HepG2 (cell line): ENCODE results near the gene POU2F2. TPM values are rescaled to one million over a fixed set of nuclear protein-coding genes. Genes with fewer than 3 reads are reported as not detected.

Experiments
- ATAC-seq: fragments of 200-7000 bp; cut with Tn5 transposase; 3 replicates; pipeline ENCODE4 v1.9.1; 2020; ENCODE audit warnings: mild to moderate bottlenecking, moderate library complexity
- BruUV-seq: library from RNA; stranded (reverse); fragments of 400-500 nt; replicated peaks from 2 replicates; lab custom pipeline; 2021; lab: Mats Ljungman, UMichigan
- CTCF ChIA-PET: fragments of 300-600 bp; formaldehyde crosslinking; extraction: SDS; loops from one replicate; lab custom pipeline; 2021; ENCODE audit warnings: low total read pairs, inconsistent platforms, low intra/inter-chr PET ratio; lab: Yijun Ruan, JAX
- POLR2A ChIA-PET: fragments of 350-600 bp; sonication (Branson Sonifier 250); formaldehyde crosslinking; loops from one replicate; lab custom pipeline; 2020; ENCODE audit warnings: antibody characterized with exemption, inconsistent platforms; lab: Yijun Ruan, JAX
- DNase-seq: peaks from one replicate; pipeline ENCODE4 v3.0.0-alpha.2; 2015; ENCODE audit warnings: low spot score
- FAIRE-seq: peaks from 3 replicates; lab custom pipeline; 2011; peaks lifted over from hg19 to GRCh38; lab: Jason Lieb, UNC
- H2AFZ ChIP-seq: one replicate; pipeline ENCODE4 v1.6.1; 2011; ENCODE audit warnings: low read length, inconsistent platforms
- H3K27ac ChIP-seq: fragments of 300-600 bp; 3 replicates; pipeline ENCODE4 v1.8.0; 2011; ENCODE audit warnings: mixed run types, mild to moderate bottlenecking, mixed read lengths, low read length, inconsistent platforms; ENCODE audit not compliant: insufficient read depth; ENCODE audit errors: extremely low read length
- H3K27me3 ChIP-seq, 2 experiments: fragments of 200-600 bp in 1 of 2; 2 replicates in 1 of 2; 3 replicates in 1 of 2; pipeline versions ENCODE4 v1.6.0 to v1.8.0; 2011; ENCODE audit warnings: low read length in 2 of 2, mild to moderate bottlenecking in 2 of 2, moderate library complexity in 2 of 2, inconsistent platforms in 1 of 2; ENCODE audit not compliant: insufficient read depth in 2 of 2, control insufficient read depth in 1 of 2
- H3K36me3 ChIP-seq, 2 experiments: fragments of 200-600 bp in 1 of 2; replicated peaks in 1 of 2; 2 replicates in 1 of 2; 3 replicates in 1 of 2; pipeline versions ENCODE4 v1.5.1 to v1.8.0; 2011; ENCODE audit warnings: low read length in 2 of 2, inconsistent platforms in 1 of 2; ENCODE audit not compliant: insufficient read depth in 2 of 2, control insufficient read depth in 1 of 2
- H3K4me1 ChIP-seq: 2 replicates; pipeline ENCODE4 v1.5.1; 2012; ENCODE audit warnings: low read length, inconsistent platforms; ENCODE audit not compliant: insufficient read depth
- H3K4me2 ChIP-seq: 2 replicates; pipeline ENCODE4 v1.6.0; 2011; ENCODE audit warnings: low read depth, low read length, inconsistent platforms
- H3K4me3 ChIP-seq, 3 experiments: fragments of 200-600 bp in 1 of 3; sonication (generic), shearing (Covaris generic) in 1 of 3; replicated peaks in 1 of 3; 2 replicates each; pipeline ENCODE4 v1.5.1; 2011 to 2016; ENCODE audit warnings: low read length in 3 of 3, inconsistent platforms in 2 of 3, low read depth in 2 of 3, mild to moderate bottlenecking in 2 of 3, control low read depth in 1 of 3, mixed read lengths in 1 of 3; ENCODE audit not compliant: insufficient read depth in 1 of 3
- H3K79me2 ChIP-seq: one replicate; pipeline ENCODE4 v1.6.1; 2011; ENCODE audit warnings: low read length, inconsistent platforms; ENCODE audit not compliant: insufficient read depth
- H3K9ac ChIP-seq: 2 replicates; pipeline ENCODE4 v1.6.0; 2011; ENCODE audit warnings: mild to moderate bottlenecking, low read depth, low read length, inconsistent platforms; ENCODE audit not compliant: insufficient read depth
- H3K9me3 ChIP-seq: 2 replicates; pipeline ENCODE4 v1.5.1; 2012; ENCODE audit warnings: mild to moderate bottlenecking, low read length
- H4K20me1 ChIP-seq: 2 replicates; pipeline ENCODE4 v1.6.0; 2011; ENCODE audit warnings: inconsistent platforms, mild to moderate bottlenecking, low read length, moderate library complexity; ENCODE audit not compliant: insufficient read depth
- DPF2 ChIP-seq: sonication (generic); formaldehyde crosslinking; IDR thresholded peaks from 2 replicates; pipeline ENCODE4 v1.4.0; 2020; ENCODE audit warnings: mild to moderate bottlenecking, low read depth, missing genetic modification reagents, borderline replicate concordance
- GPBP1L1 ChIP-seq: sonication (generic); formaldehyde crosslinking; IDR thresholded peaks from 2 replicates; pipeline ENCODE4 v1.5.0; 2020; ENCODE audit warnings: mild to moderate bottlenecking, missing genetic modification reagents
- GTF3A ChIP-seq: sonication (generic); formaldehyde crosslinking; conservative IDR thresholded peaks from 2 replicates; pipeline ENCODE4 v1.4.0; 2020; ENCODE audit warnings: mild to moderate bottlenecking, missing genetic modification reagents
- HNRNPK ChIP-seq: fragments of 200-400 bp; formaldehyde crosslinking; IDR thresholded peaks from 2 replicates; pipeline ENCODE4 v1.6.1; 2018; ENCODE audit warnings: low read length, low read depth, moderate library complexity, mild to moderate bottlenecking; ENCODE audit not compliant: poor library complexity, severe bottlenecking
- ISX ChIP-seq: sonication (generic); formaldehyde crosslinking; conservative IDR thresholded peaks from 2 replicates; pipeline ENCODE4 v1.5.0; 2020; ENCODE audit warnings: missing genetic modification reagents
- JUND ChIP-seq: sonication (generic); formaldehyde crosslinking; IDR thresholded peaks from 2 replicates; pipeline ENCODE4 v1.8.0; 2022; ENCODE audit warnings: mild to moderate bottlenecking, missing genetic modification reagents
- PAWR ChIP-seq: sonication (generic); formaldehyde crosslinking; IDR thresholded peaks from 2 replicates; pipeline ENCODE4 v1.4.0; 2020; ENCODE audit warnings: missing genetic modification reagents, mild to moderate bottlenecking, borderline replicate concordance
- SP4 ChIP-seq: sonication (generic); formaldehyde crosslinking; IDR thresholded peaks from 2 replicates; pipeline ENCODE4 v1.8.1; 2023; ENCODE audit warnings: mild to moderate bottlenecking, missing genetic modification reagents
- TFDP2 ChIP-seq: sonication (generic); formaldehyde crosslinking; IDR thresholded peaks from 2 replicates; pipeline ENCODE4 v1.4.0; 2020; ENCODE audit warnings: missing genetic modification reagents
- TOE1 ChIP-seq: sonication (generic); formaldehyde crosslinking; IDR thresholded peaks from 2 replicates; pipeline ENCODE4 v1.4.0; 2020; ENCODE audit warnings: mild to moderate bottlenecking, missing genetic modification reagents
- ZNF441 ChIP-seq: sonication (generic); formaldehyde crosslinking; IDR thresholded peaks from 2 replicates; pipeline ENCODE4 v1.7.0; 2021; ENCODE audit warnings: missing genetic modification reagents, borderline replicate concordance
- ZNF629 ChIP-seq: sonication (generic); formaldehyde crosslinking; conservative IDR thresholded peaks from 2 replicates; pipeline ENCODE4 v1.5.0; 2020; ENCODE audit warnings: missing genetic modification reagents
- WGBS: methylation state at CpG from one replicate; pipeline ENCODE4 v1.1.6; 2017; ENCODE audit warnings: low lambda C conversion rate; 5-methylcytosine and 5-hydroxymethylcytosine counted together
- in situ Hi-C: cut with HindIII; loops from 2 replicates; pipeline ENCODE4 v1.10.0; 2017; ENCODE audit warnings: low pct_unique_long_range_greater_than_20kb; ENCODE audit not compliant: extremely low pct_ligation_motif_present
- intact Hi-C: fragments of 100-400 bp; cut with micrococcal nuclease; formaldehyde crosslinking; loops from one replicate; pipeline ENCODE4 v1.10.0; 2022; ENCODE audit not compliant: unreplicated experiment
- polyA plus RNA-seq, 8 experiments: library from polyadenylated mRNA; depleted of rRNA in 3 of 8; stranded (reverse) in 7 of 8; unstranded in 1 of 8; fragments of >200 nt; fragmentation: Illumina TruSeq in 4 of 8; extraction: Trizol in 4 of 8; gene quantifications; 2 replicates each; pipeline versions ENCODE4 v1.2.1 to v1.2.3, GENCODE V29; 2011 to 2016; ENCODE audit warnings: low read depth in 4 of 8, missing spikeins in 1 of 8, mixed read lengths in 1 of 8; ENCODE audit not compliant: insufficient read depth in 1 of 8
- total RNA-seq, 5 experiments: library from RNA; depleted of rRNA; stranded (reverse); fragments of >200 nt; fragmentation: Illumina TruSeq; extraction: Trizol; gene quantifications; 2 replicates each; pipeline ENCODE4 v1.2.3, GENCODE V29; 2016; ENCODE audit warnings: low read depth in 1 of 5
- TF ChIP-seq, protein P1 (sequence below): sonication (generic); formaldehyde crosslinking; IDR thresholded peaks from 2 replicates; pipeline ENCODE4 v1.9.0; 2021; ENCODE audit warnings: mild to moderate bottlenecking, missing genetic modification reagents

POU2F2 gene
- total and polyA plus RNA-seq, 2 of the 13 experiments (the other 11 are each of a cell fraction or from before 2014, with no cell fraction given), result 0.09 to 0.17 TPM

DNA sequence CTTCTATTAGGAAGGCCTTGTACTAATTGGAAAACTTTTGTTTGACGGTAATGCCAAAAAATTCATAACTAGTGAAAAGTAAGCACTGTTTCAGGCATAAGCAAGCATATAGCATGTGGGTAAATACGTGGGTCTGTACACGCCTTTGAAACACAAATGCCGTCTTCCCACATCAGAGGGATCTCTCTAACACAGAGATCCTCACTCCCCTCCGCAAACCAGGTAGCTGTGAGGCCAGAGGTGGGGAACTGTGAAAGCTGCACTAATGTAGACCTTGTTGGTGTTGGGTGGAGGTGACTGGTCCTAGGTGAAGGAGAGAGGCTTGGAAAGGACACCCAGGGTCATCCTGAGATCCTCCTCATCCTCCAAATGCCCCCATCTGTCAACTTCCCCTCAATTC, 16.0 kb upstream of the POU2F2 start (continued):
- TF ChIP-seq TFDP2 (no peak), DPF2 (CRISPR knock-in tag) (no peak), JUND (CRISPR knock-in tag) (no peak), GTF3A (CRISPR knock-in tag) (no peak), TOE1 (CRISPR knock-in tag) (no peak), ISX (CRISPR knock-in tag) (no peak), ZNF441 (CRISPR knock-in tag) (no peak), GPBP1L1 (CRISPR knock-in tag) (no peak)

- in situ Hi-C loops, result no loop called here
- no peaks in the 10 kb centered on the region for H3K79me2 ChIP-seq
- FAIRE-seq (no peak), DNase-seq (no peak), ATAC-seq (peak; percentile 51; the same call in 2 of the 3 replicates)
- intact Hi-C loops, result no loop called here
- ChIA-PET CTCF (no interaction called here), POLR2A (no interaction called here)
- H3K4me1 ChIP-seq, result no peaks in the 10 kb centered on the region
- no peak overlapping the region for H3K9ac ChIP-seq
- 40% methylated on average over 9 of the region's 14 CpGs for WGBS
- no peak overlapping the region for H3K4me2 ChIP-seq
- no peak overlapping the region for H3K27ac ChIP-seq
- H3K27me3 ChIP-seq, result peaks cover 0 to 3% of the 10 kb centered on the region in 2 experiments; a peak in 3 of 5 replicates
- H3K9me3 ChIP-seq, result no peaks in the 10 kb centered on the region
- no peak overlapping the region for H2AFZ ChIP-seq
- no peak overlapping the region for H3K4me3 ChIP-seq
- no TSS peak for BruUV-seq
- peaks cover 4% of the 10 kb centered on the region; the same call in 1 of the 2 replicates for H4K20me1 ChIP-seq
- no peaks in the 10 kb centered on the region for H3K36me3 ChIP-seq
- TF ChIP-seq SP4 (CRISPR knock-in tag), result 0 out of 2 replicates have a peak, but pooled peaks have one; percentile 35
- TF ChIP-seq, protein P1, sequence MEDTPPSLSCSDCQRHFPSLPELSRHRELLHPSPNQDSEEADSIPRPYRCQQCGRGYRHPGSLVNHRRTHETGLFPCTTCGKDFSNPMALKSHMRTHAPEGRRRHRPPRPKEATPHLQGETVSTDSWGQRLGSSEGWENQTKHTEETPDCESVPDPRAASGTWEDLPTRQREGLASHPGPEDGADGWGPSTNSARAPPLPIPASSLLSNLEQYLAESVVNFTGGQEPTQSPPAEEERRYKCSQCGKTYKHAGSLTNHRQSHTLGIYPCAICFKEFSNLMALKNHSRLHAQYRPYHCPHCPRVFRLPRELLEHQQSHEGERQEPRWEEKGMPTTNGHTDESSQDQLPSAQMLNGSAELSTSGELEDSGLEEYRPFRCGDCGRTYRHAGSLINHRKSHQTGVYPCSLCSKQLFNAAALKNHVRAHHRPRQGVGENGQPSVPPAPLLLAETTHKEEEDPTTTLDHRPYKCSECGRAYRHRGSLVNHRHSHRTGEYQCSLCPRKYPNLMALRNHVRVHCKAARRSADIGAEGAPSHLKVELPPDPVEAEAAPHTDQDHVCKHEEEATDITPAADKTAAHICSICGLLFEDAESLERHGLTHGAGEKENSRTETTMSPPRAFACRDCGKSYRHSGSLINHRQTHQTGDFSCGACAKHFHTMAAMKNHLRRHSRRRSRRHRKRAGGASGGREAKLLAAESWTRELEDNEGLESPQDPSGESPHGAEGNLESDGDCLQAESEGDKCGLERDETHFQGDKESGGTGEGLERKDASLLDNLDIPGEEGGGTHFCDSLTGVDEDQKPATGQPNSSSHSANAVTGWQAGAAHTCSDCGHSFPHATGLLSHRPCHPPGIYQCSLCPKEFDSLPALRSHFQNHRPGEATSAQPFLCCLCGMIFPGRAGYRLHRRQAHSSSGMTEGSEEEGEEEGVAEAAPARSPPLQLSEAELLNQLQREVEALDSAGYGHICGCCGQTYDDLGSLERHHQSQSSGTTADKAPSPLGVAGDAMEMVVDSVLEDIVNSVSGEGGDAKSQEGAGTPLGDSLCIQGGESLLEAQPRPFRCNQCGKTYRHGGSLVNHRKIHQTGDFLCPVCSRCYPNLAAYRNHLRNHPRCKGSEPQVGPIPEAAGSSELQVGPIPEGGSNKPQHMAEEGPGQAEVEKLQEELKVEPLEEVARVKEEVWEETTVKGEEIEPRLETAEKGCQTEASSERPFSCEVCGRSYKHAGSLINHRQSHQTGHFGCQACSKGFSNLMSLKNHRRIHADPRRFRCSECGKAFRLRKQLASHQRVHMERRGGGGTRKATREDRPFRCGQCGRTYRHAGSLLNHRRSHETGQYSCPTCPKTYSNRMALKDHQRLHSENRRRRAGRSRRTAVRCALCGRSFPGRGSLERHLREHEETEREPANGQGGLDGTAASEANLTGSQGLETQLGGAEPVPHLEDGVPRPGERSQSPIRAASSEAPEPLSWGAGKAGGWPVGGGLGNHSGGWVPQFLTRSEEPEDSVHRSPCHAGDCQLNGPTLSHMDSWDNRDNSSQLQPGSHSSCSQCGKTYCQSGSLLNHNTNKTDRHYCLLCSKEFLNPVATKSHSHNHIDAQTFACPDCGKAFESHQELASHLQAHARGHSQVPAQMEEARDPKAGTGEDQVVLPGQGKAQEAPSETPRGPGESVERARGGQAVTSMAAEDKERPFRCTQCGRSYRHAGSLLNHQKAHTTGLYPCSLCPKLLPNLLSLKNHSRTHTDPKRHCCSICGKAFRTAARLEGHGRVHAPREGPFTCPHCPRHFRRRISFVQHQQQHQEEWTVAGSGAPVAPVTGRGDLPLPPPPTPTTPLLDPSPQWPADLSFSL (CRISPR knock-in tag), result no peak
- TF ChIP-seq ZNF629, result no peak
- TF ChIP-seq PAWR, result no peak
- TF ChIP-seq HNRNPK, result no peak
Observed at GRCh38 chr19:42143341-42144234, 11.3 kb upstream of the POU2F2 start.
